Measurements from ENCODE around the gene COL19A1. TPM values are rescaled to one million over a fixed set of nuclear protein-coding genes. Genes with fewer than 3 reads are reported as not detected.
A peak's percentile ranks its signal among the peaks of the same experiment; 100 is the strongest.

The COL19A1 gene
- total RNA-seq, 1 donor from 2014 or later = 1.4 TPM

DNA sequence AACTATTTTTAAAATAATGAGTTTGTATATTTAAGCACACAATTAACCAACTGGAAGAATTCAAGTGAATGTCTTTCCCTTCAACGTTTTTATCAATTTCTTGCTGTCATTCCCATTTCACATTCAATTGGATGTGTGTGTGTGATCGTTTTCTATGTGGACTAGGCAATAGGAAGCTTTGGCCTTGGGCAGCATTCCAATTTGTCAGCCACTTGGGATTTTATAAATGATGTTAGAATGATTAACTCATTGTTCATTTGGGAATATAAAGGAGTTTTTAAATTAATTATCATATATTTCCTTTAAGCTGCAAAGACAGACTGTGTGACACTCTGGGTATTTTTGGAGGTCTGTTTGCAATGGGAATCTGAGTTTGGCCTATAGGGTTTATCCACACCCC is 274.1 kb downstream of the COL19A1 start:
- DNase-seq = no peak
- intact Hi-C loops (cut with micrococcal nuclease) = no loop called here
- ATAC-seq = no peak

DNA sequence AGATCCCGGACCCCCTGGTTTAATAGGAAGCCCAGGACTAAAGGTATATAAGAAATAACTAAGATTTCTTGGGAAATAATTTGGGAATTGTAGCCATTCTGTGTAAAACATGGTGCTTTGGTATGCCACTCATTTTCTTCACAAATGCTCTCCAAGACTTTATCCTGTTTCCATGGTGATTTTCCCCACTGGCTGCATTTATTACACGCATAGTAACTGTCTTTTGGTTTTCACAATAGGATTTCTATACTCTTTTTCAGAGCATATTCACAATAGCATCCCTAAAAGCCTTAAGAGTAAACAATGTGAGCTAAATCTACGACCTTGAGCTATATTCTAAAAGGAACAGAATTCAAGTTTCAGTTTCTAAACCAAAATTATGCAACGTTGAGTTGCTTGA is 275.7 kb downstream of the COL19A1 start:
- intact Hi-C loops (cut with micrococcal nuclease) = no loop called here
- DNase-seq (no peak), ATAC-seq (no peak)

DNA sequence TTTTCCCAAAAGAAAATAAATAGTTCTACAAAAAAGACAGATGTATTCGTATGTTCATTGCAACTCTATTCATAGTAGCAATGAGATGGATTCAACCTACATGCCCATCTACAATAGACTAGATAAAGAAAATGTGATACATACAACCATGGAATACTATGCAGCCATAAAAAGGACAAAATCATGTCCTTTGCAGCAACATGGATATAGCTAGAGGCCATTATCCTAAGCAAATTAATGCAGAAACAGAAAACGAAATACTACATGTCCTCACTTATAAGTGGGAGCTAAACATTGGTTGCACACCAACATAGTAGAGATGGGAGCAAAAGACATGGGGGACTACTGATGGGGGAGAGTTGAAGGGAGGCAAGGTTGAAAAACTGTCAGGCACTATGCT is 278.8 kb downstream of the COL19A1 start:
- ATAC-seq (no peak), DNase-seq (no peak)
- intact Hi-C loops (cut with micrococcal nuclease) = no loop called here

DNA sequence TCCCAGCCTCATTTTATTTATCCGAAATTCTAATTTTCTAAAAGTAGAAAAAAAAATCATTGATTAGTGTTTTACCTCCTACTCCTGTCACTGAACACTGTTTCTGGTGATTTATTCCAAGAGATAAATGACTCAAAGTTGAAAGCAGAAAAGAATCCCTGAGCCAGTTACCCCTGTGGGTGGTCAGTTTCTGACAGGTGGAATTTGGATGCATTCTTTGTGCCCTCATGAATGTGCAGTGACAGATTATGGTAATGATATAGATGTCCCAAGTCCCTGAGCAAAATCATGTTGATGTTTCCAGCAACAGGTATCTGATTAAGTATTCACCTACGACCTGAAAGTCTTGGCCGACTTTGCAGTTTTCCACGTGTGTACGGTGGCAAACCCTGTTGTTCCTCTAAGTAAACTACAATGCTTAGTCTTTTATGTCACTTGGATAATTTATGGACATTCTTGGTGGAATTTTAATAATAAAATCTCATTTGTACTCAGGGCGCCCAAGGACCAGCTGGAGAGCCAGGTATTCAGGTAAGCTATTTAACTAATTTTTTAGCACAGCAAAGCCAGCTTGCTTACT is 282.9 kb downstream of the COL19A1 start:
- DNase-seq = no peak
- no peak for ATAC-seq
- intact Hi-C loops (cut with micrococcal nuclease) = no loop called here

DNA sequence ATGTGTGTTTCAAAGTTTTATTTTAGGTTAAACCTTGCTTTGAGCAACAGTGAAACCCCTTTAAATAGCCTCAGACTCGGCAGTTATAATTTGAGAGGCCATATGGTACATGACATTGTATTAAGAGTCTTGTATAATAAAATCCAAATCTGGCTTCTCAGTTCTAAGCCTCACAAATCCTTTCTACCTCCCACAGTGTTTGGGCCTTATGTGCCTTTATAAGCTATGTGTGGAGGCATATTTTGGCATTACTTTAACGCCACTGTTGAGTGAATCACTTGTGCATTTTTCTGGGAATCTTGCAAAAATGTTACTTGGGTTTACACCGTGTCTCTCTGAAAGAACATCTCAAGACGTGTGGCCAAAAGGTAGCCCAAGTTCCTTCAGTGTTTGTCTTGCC is 284.2 kb downstream of the COL19A1 start:
- no peak for ATAC-seq
- DNase-seq = no peak
- intact Hi-C loops (cut with micrococcal nuclease) = no loop called here

DNA sequence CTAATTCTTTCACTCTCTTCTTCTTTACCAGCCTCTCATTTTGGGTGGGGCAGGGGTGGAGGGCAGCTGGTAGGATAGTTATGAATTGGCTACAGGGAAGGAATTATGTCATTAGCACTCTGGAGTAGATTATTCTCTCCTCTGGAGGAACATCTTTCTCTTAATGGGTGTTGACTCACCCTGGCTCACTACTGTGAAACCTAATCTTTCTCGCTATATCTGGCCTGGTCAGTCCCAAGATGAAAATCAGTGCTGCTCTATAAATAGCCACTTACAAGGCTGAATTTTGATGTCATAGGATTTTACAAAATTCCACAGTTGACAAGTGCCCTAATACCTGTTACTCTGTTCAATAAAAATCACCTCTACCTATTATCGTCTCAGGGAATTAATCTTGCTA is 285.3 kb downstream of the COL19A1 start:
- intact Hi-C loops (cut with micrococcal nuclease) = no loop called here
- ATAC-seq (no peak), DNase-seq (no peak)

DNA sequence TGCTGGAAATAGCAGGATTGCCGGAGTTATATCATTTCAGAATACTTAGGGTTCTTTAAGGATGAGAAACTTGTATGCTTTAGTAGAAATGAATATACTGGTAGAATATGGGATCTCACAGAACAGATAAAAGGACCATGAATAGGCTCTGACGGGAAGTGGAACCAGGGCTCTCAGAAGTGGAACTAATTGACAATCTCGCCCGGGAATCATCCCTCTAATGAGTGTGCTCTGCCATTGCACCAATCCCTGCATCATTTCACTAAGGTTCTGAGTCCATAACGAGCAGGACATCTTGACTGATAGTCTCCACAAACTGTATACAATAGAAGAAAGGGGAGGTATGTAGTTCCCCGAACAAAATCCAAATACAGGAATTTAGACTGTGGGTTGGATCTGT is 286.4 kb downstream of the COL19A1 start:
- DNase-seq (no peak), ATAC-seq (no peak)
- intact Hi-C loops (cut with micrococcal nuclease) = no loop called here

DNA sequence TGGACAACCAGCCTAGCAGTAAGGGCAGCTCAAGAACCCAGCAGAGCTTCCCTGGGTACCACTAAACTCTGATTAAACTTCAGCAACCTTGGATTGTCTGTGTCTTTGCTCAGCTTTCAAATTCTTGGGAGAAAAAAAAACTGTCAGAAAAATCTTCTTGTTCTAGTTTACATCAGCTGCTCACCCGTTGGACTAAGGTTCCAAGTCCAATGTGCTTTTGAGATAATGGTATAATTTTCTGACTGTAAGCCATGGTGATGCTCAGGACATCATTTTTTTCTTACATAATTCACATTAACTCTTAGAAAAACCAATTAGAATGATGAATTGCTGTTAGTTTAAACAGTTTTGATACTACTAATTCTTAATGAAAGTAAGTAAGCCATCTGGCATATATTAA is 290.7 kb downstream of the COL19A1 start:
- intact Hi-C loops (cut with micrococcal nuclease) = no loop called here
- DNase-seq (no peak), ATAC-seq (no peak)

DNA sequence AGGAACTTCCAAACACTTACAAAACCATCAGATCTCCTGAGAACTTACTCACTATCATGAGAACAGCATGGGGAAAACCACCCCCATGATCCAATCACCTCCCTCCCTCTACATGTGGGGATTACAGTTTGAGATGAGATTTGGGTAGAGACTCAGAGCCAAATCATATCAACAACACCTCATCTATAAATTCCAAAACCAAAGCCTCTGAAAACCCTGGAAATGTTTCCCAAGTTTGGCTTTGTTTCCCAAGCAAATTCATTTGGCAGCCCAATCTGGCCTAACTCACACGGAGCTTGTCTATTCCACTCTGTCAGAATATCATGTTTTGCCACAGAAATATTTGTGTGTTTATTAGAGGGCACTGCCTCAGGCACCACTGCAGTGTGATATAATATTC is 293.9 kb downstream of the COL19A1 start:
- ATAC-seq (no peak), DNase-seq (no peak)
- intact Hi-C loops (cut with micrococcal nuclease) = no loop called here

DNA sequence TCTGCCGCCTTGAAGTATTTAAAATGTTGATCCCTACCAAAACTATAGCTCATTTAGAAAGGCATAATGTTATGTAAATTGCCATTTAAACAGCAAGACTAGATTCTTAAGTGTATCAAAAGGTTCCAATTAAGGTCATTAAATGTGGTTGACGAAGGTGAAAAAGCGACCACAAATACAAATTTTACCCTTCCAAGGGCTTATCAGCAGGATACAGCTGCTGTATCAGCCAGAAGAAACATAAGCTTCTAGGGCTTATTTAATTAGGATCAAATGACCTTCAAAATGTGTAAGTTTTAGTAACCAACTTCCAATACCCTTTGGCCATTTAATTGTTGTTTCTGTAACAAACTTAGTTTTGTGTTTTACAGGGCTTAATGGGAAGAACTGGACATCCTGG is 296.6 kb downstream of the COL19A1 start:
- DNase-seq (no peak), ATAC-seq (no peak)
- intact Hi-C loops (cut with micrococcal nuclease) = no loop called here

DNA sequence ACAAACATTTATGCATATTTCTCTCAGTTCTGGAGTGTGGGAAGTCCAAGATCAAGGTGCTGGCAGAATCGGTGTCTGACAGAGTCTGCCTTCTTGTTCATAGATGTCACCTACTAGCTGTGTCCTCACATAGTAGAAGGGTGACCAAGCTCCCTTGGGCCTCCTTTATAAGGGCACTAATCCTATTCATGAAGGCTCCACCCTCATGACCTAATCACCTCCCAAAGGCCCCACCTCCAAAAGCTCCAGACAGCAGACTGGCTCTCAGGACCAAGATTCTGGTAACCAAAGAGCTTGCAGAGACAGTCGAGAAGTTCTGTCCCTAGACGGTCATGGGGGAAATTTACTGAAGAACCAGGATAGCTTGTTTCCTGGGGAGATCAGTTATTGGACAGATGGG is 297.4 kb downstream of the COL19A1 start:
- no peak for DNase-seq
- no peak for ATAC-seq
- intact Hi-C loops (cut with micrococcal nuclease) = no loop called here

DNA sequence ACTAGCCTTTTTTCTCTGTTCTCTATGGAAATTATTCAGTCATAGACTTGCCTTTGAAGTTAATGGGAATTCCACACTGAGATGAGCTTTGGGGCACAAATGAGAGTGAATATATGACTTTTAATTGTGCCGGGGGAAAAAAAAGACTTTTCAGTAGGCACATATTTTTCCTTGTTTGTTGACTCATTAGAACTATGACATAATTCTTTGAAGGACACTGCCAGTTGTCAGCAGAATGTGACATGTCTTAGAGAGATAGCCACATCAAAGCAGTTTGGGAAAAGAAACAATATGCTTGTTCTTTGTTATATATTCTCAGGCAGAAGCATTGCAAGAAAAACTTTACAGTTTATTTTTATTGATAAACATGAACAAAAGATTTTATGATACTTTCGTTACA is 298.2 kb downstream of the COL19A1 start:
- intact Hi-C loops (cut with micrococcal nuclease) = no loop called here

DNA sequence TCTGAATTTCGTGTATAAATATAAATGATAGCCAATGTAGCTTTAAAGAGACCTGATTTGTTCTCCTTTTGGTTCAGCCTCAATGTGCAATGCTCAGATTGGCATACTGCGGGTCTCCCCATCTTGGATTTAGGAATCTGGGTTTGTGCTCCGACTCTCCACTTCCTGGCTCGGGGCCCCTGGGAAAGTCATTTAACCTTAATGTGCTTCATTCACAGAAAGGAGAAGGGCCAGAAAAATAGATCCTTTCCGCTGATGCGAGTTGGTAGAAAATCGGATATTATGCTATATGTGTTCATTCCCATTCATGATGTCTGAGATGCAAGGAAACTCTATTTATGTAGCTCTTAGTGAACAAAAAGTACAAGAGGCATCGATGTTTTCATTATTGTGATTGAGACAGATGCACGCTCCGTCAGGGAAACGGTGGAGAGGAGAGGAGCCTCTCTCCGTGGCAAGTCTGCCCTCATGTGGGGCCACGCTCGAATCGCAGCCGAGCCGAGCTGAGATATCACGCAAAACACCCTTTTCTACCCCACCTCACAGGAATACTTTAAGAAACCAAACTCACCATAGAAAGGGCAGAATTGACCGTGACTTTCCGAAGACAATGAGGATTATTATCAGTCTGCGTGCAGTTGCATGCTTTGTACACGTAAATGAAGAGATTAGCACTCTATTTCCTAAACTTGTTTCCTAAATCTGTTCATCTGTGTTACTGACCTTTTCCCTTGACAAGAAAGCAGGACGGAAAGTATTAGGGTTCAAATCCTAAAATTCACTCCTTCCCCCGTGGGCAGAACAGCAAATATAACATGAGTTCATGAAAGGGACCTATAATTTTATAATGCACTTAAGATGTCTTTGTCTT is 300.0 kb downstream of the COL19A1 start:
- DNase-seq (peak; percentile 56), ATAC-seq (peak; percentile 63)
- intact Hi-C loops (cut with micrococcal nuclease) = no loop called here

More for the DNA sequence above, 298.2 kb downstream of the COL19A1 start:
- ATAC-seq (no peak), DNase-seq (no peak)

DNA sequence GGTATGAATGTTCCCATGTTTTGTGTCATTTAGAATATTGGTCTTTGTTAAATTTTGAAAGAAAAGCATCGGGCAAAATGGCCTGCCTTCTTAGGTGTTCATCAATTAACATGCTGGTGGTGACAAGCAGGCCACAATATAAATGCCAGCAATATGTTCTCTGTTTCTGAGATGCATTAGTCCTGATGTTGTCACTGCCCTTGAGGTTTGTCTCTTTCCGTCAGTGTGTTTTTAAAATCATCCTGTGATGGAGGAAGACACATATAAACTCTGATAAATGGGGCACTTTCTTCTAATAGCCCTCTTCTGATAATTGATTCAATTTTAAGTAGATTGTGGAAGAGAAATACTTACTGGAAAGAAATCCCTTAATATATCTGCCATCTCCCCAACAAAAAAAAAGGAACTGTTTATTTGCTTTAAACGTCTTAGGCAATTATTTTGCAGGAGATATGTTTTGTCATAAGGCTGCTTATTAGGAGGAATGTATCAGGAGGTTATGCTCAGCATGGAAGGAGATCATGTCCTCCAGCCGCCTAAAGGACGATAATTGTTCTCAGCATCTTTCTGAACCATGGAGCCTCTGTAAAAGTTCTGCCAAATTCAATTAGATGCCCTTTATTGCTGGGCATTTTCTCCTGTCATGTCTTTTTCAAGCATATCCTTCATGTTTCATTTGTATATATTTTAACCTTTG is 302.5 kb downstream of the COL19A1 start:
- ATAC-seq = no peak
- no peak for DNase-seq
- intact Hi-C loops (cut with micrococcal nuclease) = no loop called here

DNA sequence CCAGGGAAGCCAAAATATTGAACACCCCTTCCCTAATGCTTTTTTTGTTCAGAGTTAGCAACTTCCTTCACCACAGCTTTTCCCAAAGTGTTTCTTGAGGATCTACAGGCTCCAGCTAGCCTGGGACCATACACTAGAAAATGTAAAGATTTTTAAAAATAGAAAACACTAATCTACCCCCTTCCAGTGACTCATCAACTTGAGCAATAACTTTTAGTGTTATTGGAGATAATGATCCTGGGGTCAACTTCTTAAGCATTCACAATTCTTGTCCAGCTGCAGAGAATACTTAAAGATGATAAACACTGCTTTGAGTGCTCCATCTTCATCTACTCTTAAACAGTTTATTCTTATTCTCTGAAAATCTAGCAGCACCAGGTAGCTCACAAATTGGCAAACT is 304.9 kb downstream of the COL19A1 start:
- DNase-seq = no peak
- no peak for ATAC-seq
- intact Hi-C loops (cut with micrococcal nuclease) = no loop called here

DNA sequence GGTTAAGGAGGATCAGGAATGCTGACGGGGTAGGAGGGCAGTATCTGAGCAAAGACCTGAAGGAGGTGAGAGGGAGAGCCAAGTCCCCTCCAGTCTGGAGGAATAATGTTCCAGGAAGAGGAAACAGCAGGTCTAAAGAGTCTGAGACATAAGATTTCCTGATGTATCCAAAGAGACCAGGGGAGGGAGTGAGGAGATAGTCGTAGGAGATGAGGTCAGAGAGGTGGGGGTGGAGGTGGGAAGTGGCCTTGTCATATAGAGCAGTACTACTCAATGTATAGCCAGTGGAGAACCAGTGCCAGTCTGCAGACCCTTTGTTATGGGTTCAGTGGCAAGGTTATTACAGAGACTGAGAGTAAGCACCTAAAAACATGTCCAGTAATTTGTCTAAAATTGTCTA is 305.9 kb downstream of the COL19A1 start:
- ATAC-seq (no peak), DNase-seq (no peak)
- intact Hi-C loops (cut with micrococcal nuclease) = no loop called here

DNA sequence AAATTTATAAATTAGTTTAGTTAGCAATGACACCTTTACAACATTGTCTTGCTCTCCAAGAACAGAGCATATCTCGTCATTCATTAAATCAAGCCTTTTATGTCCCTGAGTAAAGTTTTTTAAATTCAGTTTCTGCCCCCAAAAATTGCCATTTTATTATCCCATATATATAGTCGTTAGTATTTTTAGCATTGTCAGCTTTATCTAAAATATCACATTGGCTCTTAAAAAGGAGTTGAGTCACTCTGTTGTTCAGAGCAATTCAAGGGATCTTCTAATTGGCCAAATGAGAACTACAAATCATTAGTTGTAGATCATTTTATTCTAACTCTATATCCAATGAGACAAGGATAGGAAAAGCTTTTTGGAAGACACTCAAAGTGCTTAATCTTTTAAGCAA is 309.4 kb downstream of the COL19A1 start:
- DNase-seq (no peak), ATAC-seq (no peak)
- intact Hi-C loops (cut with micrococcal nuclease) = no loop called here

DNA sequence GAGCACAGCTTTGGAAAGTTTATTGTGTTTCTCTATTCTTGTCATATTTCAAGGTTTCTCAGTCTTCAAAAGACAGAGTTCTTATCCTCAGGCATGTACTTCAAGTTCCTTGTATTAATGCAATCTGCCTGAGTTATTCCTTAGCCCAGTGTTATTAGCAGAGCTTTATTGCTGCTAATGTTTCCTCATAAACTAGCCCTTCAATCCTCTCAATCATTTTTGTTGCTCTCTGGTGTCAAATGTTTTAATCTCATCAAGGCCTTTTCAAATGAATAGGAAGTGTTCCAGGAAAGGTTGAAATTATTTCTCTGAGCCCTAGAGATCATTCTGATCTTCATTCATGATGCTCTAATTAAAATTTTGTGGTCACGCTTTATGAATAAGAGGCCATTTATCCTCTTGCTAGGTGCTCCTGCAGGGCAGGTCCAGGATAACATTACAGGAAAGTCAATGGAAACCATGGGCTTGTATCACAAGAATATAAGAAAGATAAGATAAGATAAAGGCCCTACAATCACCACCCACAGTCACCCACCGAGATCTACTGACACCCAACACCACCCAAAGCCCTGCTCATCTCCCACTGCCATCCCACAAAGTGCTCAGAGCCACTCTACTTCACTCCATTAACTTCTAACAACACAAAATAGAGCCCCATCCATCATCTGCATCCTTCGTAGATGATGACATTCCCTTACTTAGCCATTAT is 310.6 kb downstream of the COL19A1 start:
- intact Hi-C loops (cut with micrococcal nuclease) = no loop called here
- no peak for ATAC-seq
- DNase-seq = no peak

DNA sequence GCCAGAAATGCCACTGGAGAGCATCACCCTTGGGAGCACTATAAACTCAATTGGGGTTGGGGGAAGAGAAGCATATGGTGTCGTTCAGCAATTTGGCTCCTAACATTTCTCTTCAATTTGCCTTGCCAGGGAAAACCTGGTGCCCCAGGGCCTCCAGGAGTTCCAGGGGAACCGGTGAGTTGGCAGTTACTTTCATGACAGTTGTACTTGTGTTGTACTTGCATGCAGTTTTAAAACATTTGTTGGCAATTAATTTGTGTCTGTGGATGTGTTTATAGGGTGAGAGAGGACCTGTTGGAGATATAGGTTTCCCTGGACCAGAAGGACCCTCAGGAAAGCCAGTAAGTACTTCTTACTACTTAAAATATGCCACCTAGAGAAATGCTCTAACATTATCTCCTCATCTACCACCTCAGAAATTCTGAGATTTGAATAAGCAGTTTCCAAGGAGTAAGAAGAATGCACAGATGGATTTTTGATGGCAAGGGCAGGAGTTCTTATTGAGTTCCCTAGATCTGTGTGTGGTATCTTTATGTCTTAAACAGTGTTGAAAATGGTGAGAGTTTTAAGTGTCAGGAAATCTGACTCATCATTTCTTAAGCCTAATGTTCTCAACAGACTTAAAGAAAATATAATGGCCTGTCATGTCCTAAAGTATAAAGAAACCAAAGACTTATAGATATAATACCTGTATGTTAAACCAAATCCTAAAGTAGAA is 314.0 kb downstream of the COL19A1 start:
- intact Hi-C loops (cut with micrococcal nuclease) = no loop called here
- DNase-seq (no peak), ATAC-seq (no peak)

All from left ventricle myocardium superior (tissue), 1 donor.